Esophagus muscularis mucosa (tissue), 4 donors: ENCODE results near the gene HEPHL1. TPM values are rescaled to one million over a fixed set of nuclear protein-coding genes. Genes with fewer than 3 reads are reported as not detected.
"Not testable (repeated sequence)": the region's sequence is repeated elsewhere in the genome, so short reads cannot be mapped to it uniquely, and the experiment has no call there.

ENCODE experiments used
- DNase-seq: peaks from one replicate; pipeline ENCODE4 v3.0.0-alpha.2; 2017; ENCODE audit errors: extremely low spot score
- H3K27ac ChIP-seq, 4 donors: fragments of 200-600 bp; sonication (generic); replicated peaks in 1 of 4; 1 replicate in 3 of 4; 2 replicates in 1 of 4; pipeline ENCODE4 v1.5.1; 2016 to 2019; ENCODE audit warnings: mild to moderate bottlenecking in 1 of 4
- H3K27me3 ChIP-seq, 4 donors: fragments of 200-600 bp; sonication (generic); one replicate each; pipeline versions ENCODE4 v1.5.1 to v1.6.0; 2016 to 2019
- H3K36me3 ChIP-seq, 4 donors: fragments of 200-600 bp; sonication (generic); one replicate each; pipeline ENCODE4 v1.5.1; 2016 to 2019
- H3K4me1 ChIP-seq, 4 donors: fragments of 200-600 bp; sonication (generic); one replicate each; pipeline ENCODE4 v1.5.1; 2016 to 2019
- H3K4me3 ChIP-seq, 4 donors: fragments of 200-600 bp; sonication (generic); 1 replicate in 2 of 4; 2 replicates in 2 of 4; pipeline ENCODE4 v1.5.1; 2016 to 2019; ENCODE audit warnings: mild to moderate bottlenecking in 4 of 4, moderate library complexity in 1 of 4
- H3K9me3 ChIP-seq, 4 donors: fragments of 200-600 bp; sonication (generic); 1 replicate in 3 of 4; 2 replicates in 1 of 4; pipeline ENCODE4 v1.5.1; 2016 to 2019
- CTCF ChIP-seq, 3 experiments: fragments of 200-600 bp in 2 of 3; fragments of 450-650 bp in 1 of 3; sonication (generic) in 2 of 3; IDR thresholded peaks; one replicate each; pipeline ENCODE4 v1.5.1; 2017 to 2019; ENCODE audit warnings: antibody characterized with exemption in 3 of 3, mild to moderate bottlenecking in 2 of 3, moderate library complexity in 1 of 3
- EP300 ChIP-seq: sonication (generic); formaldehyde crosslinking; IDR thresholded peaks from one replicate; pipeline ENCODE4 v1.6.1; 2017; ENCODE audit warnings: antibody characterized with exemption
- POLR2A ChIP-seq: fragments of 450-650 bp; IDR thresholded peaks from one replicate; pipeline ENCODE4 v1.6.1; 2017; ENCODE audit warnings: antibody characterized with exemption, moderate library complexity, mild to moderate bottlenecking, low read depth
- POLR2AphosphoS5 ChIP-seq, 2 donors: sonication (generic); formaldehyde crosslinking; IDR thresholded peaks; one replicate each; pipeline ENCODE4 v1.6.1; 2017; ENCODE audit warnings: antibody characterized with exemption in 2 of 2
- WGBS: methylation state at CpG from one replicate; pipeline ENCODE4 v1.1.5; 2018; 5-methylcytosine and 5-hydroxymethylcytosine counted together
- intact Hi-C: fragments of 100-400 bp; cut with DNase I; formaldehyde crosslinking; loops from one replicate; pipeline ENCODE4 v1.15.1; 2023
- total RNA-seq, 4 donors: library from RNA; depleted of rRNA; stranded (reverse); fragments of >200 nt; gene quantifications; one replicate each; pipeline versions ENCODE4 v1.1.0 to v1.2.1, GENCODE V29; 2016

Gene HEPHL1
- total RNA-seq: under 1 TPM in 1 of 4 donors, not detected in 3; 0.42 TPM

- TF ChIP-seq POLR2A (no peak), EP300 (no peak), POLR2AphosphoS5 (IDR thresholded peaks at IDR 0.05) (no peak), CTCF (IDR thresholded peaks at IDR 0.05) (no peak)
- no peak within 1 kb of the TSS for H3K27ac ChIP-seq
- 71% methylated on average over 11 of the region's 11 CpGs for whole genome bisulfite sequencing
- intact Hi-C loops: no loop called here
- peaks cover 0 to 1% (median 0%) of the 10 kb centered on the region in 4 donors for H3K9me3 ChIP-seq
- no peaks in the 10 kb centered on the region for H3K4me1 ChIP-seq
- DNase-seq: no peak
- no peaks in the 10 kb centered on the region for H3K27me3 ChIP-seq
- no peak within 1 kb of the TSS for H3K4me3 ChIP-seq
- no peaks in the 10 kb centered on the region for H3K36me3 ChIP-seq
Observed at GRCh38 chr11:94020777-94021481, at the start of gene HEPHL1. Gene HEPHL1, plus strand, starts transcription at chr11:94021354. Its CDS starts 15 bp downstream, at chr11:94021369.

GRCh38 chr11:93972790-93973189, 48.4 kb upstream of the HEPHL1 start:
- H3K27ac ChIP-seq: no peak overlapping the region
- H3K4me1 ChIP-seq: no peaks in the 10 kb centered on the region
- H3K4me3 ChIP-seq: no peak overlapping the region
- DNase-seq: peak; percentile 26
- peaks cover 0 to 24% (median 13%) of the 10 kb centered on the region in 4 donors for H3K9me3 ChIP-seq
- no peaks in the 10 kb centered on the region for H3K36me3 ChIP-seq
- intact Hi-C loops: no loop called here
- no peak for TF ChIP-seq CTCF (IDR thresholded peaks at IDR 0.05)
- no peak for TF ChIP-seq POLR2AphosphoS5 (IDR thresholded peaks at IDR 0.05)
- TF ChIP-seq EP300: no peak
- TF ChIP-seq POLR2A: no peak
- H3K27me3 ChIP-seq: no peaks in the 10 kb centered on the region
- WGBS: 22% methylated on average over 2 of the region's 2 CpGs

GRCh38 chr11:93973322-93974051, 47.7 kb upstream of the HEPHL1 start:
- peak; percentile 53 for DNase-seq
- H3K27ac ChIP-seq, H3K4me1 ChIP-seq, intact Hi-C loops, H3K4me3 ChIP-seq, H3K36me3 ChIP-seq, H3K27me3 ChIP-seq: not testable (repeated sequence)
- WGBS: 73% methylated on average over 7 of the region's 7 CpGs
- H3K9me3 ChIP-seq: peaks cover 0 to 24% (median 13%) of the 10 kb centered on the region in 4 donors

GRCh38 chr11:93974759-93975158, 46.4 kb upstream of the HEPHL1 start:
- Histone ChIP-seq H3K27ac (no peak overlapping the region), H3K4me1 (no peaks in the 10 kb centered on the region), H3K4me3 (no peak overlapping the region), H3K9me3 (peaks cover 0 to 24% (median 15%) of the 10 kb centered on the region in 4 donors), H3K27me3 (no peaks in the 10 kb centered on the region), H3K36me3 (no peaks in the 10 kb centered on the region)
- TF ChIP-seq POLR2A (no peak), CTCF (IDR thresholded peaks at IDR 0.05) (no peak), POLR2AphosphoS5 (IDR thresholded peaks at IDR 0.05) (no peak), EP300 (no peak)
- no peak for DNase-seq
- intact Hi-C loops: no loop called here

GRCh38 chr11:93976577-93977254, 44.4 kb upstream of the HEPHL1 start:
- peaks cover 0 to 24% (median 15%) of the 10 kb centered on the region in 4 donors for H3K9me3 ChIP-seq
- H3K4me3 ChIP-seq, intact Hi-C loops, H3K27me3 ChIP-seq, H3K36me3 ChIP-seq, H3K27ac ChIP-seq, H3K4me1 ChIP-seq, DNase-seq: not testable (repeated sequence)
- 80% methylated on average over 3 of the region's 3 CpGs for WGBS
